Daoy (cell line): ENCODE measurements around the gene RGS3. TPM values are rescaled to one million over a fixed set of nuclear protein-coding genes. Genes with fewer than 3 reads are reported as not detected.
A peak's percentile ranks its signal among the peaks of the same experiment; 100 is the strongest.

ENCODE experiments used
- DNase-seq: peaks from one replicate; pipeline ENCODE4 v3.0.0-alpha.2; 2015; ENCODE audit warnings: low read depth
- total RNA-seq: library from RNA; depleted of rRNA; stranded (reverse); fragments of >200 nt; shearing (Covaris generic); gene quantifications from 2 replicates; pipeline ENCODE4 v1.2.3, GENCODE V29; 2014

The RGS3 gene
- total RNA-seq, 1 experiment from 2014 or later: 95.9 TPM

- no peak for DNase-seq
These were observed 65.9 kb downstream of the RGS3 start for GRCh38 chr9:113529336-113530009.

- DNase-seq: no peak
These were observed 66.6 kb downstream of the RGS3 start for GRCh38 chr9:113530022-113530635.

- DNase-seq: no peak
These were observed 67.4 kb downstream of the RGS3 start for GRCh38 chr9:113530942-113531341.

- no peak for DNase-seq
These were observed 68.6 kb downstream of the RGS3 start for GRCh38 chr9:113531919-113532808.

- DNase-seq: no peak
These were observed 69.3 kb downstream of the RGS3 start for GRCh38 chr9:113532809-113533190.

GRCh38 chr9:113533335-113534225, 70.1 kb downstream of the RGS3 start:
- DNase-seq: no peak

GRCh38 chr9:113535756-113536155, 72.2 kb downstream of the RGS3 start:
- no peak for DNase-seq

- no peak for DNase-seq
These were observed 72.6 kb downstream of the RGS3 start for GRCh38 chr9:113536166-113536482.

GRCh38 chr9:113536483-113537228, 73.1 kb downstream of the RGS3 start:
- DNase-seq: no peak

GRCh38 chr9:113537229-113537810, 73.8 kb downstream of the RGS3 start:
- DNase-seq: no peak

GRCh38 chr9:113538131-113538530, 74.6 kb downstream of the RGS3 start:
- no peak for DNase-seq

GRCh38 chr9:113538701-113539430, 75.3 kb downstream of the RGS3 start:
- DNase-seq: no peak

- DNase-seq: no peak
These were observed 76.9 kb downstream of the RGS3 start for GRCh38 chr9:113540466-113540865.

GRCh38 chr9:113541019-113541900, 77.7 kb downstream of the RGS3 start:
- peak; percentile 63 for DNase-seq

GRCh38 chr9:113542006-113542405, 78.5 kb downstream of the RGS3 start:
- DNase-seq: no peak

- DNase-seq: no peak
These were observed 79.2 kb downstream of the RGS3 start for GRCh38 chr9:113542741-113543140.

GRCh38 chr9:113543296-113543981, 79.9 kb downstream of the RGS3 start:
- DNase-seq: no peak

- no peak for DNase-seq
These were observed 80.4 kb downstream of the RGS3 start for GRCh38 chr9:113543982-113544303.

- no peak for DNase-seq
These were observed 81.5 kb downstream of the RGS3 start for GRCh38 chr9:113545068-113545467.
